GM12878 (cell line): ENCODE results near the gene PDE6B.

Experiments
- NFIC ChIP-seq: IDR thresholded peaks from 2 replicates; pipeline ENCODE4 v1.6.1; 2012; ENCODE audit warnings: low read depth, mild to moderate bottlenecking, inconsistent platforms, low read length, moderate library complexity
- POLR2AphosphoS5 ChIP-seq: IDR thresholded peaks from 2 replicates; pipeline ENCODE4 v1.6.1; 2011; ENCODE audit warnings: mild to moderate bottlenecking, low read length, inconsistent platforms
- TF ChIP-seq, protein P1 (sequence below): fragments of 450-650 bp; IDR thresholded peaks from 2 replicates; pipeline ENCODE4 v1.6.1; 2017; ENCODE audit warnings: mild to moderate bottlenecking
- TF ChIP-seq, protein P2 (sequence below), 3 experiments: IDR thresholded peaks in 2 of 3; conservative IDR thresholded peaks in 1 of 3; 2 replicates each; pipeline ENCODE4 v1.5.1; 2011; ENCODE audit warnings: low read depth in 3 of 3, low read length in 3 of 3, mild to moderate bottlenecking in 3 of 3, control low read depth in 2 of 3, moderate library complexity in 2 of 3, inconsistent platforms in 1 of 3, mixed read lengths in 1 of 3; ENCODE audit not compliant: control insufficient read depth in 2 of 3, insufficient read depth in 1 of 3; ENCODE audit errors: extremely low read depth in 1 of 3

- TF ChIP-seq, protein P1, sequence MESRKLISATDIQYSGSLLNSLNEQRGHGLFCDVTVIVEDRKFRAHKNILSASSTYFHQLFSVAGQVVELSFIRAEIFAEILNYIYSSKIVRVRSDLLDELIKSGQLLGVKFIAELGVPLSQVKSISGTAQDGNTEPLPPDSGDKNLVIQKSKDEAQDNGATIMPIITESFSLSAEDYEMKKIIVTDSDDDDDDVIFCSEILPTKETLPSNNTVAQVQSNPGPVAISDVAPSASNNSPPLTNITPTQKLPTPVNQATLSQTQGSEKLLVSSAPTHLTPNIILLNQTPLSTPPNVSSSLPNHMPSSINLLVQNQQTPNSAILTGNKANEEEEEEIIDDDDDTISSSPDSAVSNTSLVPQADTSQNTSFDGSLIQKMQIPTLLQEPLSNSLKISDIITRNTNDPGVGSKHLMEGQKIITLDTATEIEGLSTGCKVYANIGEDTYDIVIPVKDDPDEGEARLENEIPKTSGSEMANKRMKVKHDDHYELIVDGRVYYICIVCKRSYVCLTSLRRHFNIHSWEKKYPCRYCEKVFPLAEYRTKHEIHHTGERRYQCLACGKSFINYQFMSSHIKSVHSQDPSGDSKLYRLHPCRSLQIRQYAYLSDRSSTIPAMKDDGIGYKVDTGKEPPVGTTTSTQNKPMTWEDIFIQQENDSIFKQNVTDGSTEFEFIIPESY: no peak
- TF ChIP-seq, protein P2, sequence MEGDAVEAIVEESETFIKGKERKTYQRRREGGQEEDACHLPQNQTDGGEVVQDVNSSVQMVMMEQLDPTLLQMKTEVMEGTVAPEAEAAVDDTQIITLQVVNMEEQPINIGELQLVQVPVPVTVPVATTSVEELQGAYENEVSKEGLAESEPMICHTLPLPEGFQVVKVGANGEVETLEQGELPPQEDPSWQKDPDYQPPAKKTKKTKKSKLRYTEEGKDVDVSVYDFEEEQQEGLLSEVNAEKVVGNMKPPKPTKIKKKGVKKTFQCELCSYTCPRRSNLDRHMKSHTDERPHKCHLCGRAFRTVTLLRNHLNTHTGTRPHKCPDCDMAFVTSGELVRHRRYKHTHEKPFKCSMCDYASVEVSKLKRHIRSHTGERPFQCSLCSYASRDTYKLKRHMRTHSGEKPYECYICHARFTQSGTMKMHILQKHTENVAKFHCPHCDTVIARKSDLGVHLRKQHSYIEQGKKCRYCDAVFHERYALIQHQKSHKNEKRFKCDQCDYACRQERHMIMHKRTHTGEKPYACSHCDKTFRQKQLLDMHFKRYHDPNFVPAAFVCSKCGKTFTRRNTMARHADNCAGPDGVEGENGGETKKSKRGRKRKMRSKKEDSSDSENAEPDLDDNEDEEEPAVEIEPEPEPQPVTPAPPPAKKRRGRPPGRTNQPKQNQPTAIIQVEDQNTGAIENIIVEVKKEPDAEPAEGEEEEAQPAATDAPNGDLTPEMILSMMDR (IDR thresholded peaks at IDR 0.05 in 2 of 3, conservative IDR thresholded peaks at IDR 0.05 in 1 of 3; ENCODE audit: control insufficient read depth in 2 of 3, extremely low read depth in 1 of 3, insufficient read depth in 1 of 3, low read depth in 3 of 3, low read length in 3 of 3): no peak
- TF ChIP-seq NFIC (no peak), POLR2AphosphoS5 (no peak)
Observed at GRCh38 chr4:681736-682451, 56.5 kb downstream of the PDE6B start.
